ENCODE measurements around the gene TXLNG. TPM values are rescaled to one million over a fixed set of nuclear protein-coding genes. Genes with fewer than 3 reads are reported as not detected.

Gene TXLNG
- total RNA-seq, 1 donor from 2014 or later = 25.4 TPM

GRCh38 chrX:16819634-16820033 is 33.4 kb downstream of the TXLNG start:
- no peak for DNase-seq (ENCODE audit: low spot score in 2 of 2, unreplicated experiment in 2 of 2)
- no peak for TF ChIP-seq CTCF (IDR thresholded peaks at IDR 0.05; ENCODE audit: unreplicated experiment)
- Mint-ChIP-seq H3K9me3 (no peaks in the 10 kb centered on the region), H3K27ac (no peak overlapping the region), H3K4me1 (no peaks in the 10 kb centered on the region), H3K4me3 (no peak overlapping the region), H3K36me3 (peaks cover 10% of the 10 kb centered on the region), H3K27me3 (ENCODE audit: low read depth) (no peaks in the 10 kb centered on the region)

- no peak overlapping the region for H3K27ac Mint-ChIP-seq
These were observed 36.5 kb downstream of the TXLNG start for GRCh38 chrX:16822723-16823122.

GRCh38 chrX:16825264-16826035 is 39.2 kb downstream of the TXLNG start:
- no peak for DNase-seq (ENCODE audit: low spot score in 2 of 2, unreplicated experiment in 2 of 2)
- Mint-ChIP-seq H3K36me3 (peaks cover 18% of the 10 kb centered on the region), H3K4me1 (peaks cover 30% of the 10 kb centered on the region), H3K27ac (no peak overlapping the region), H3K27me3 (ENCODE audit: low read depth) (no peaks in the 10 kb centered on the region), H3K4me3 (no peak overlapping the region), H3K9me3 (no peaks in the 10 kb centered on the region)
- TF ChIP-seq CTCF (IDR thresholded peaks at IDR 0.05; ENCODE audit: unreplicated experiment) = no peak

More at GRCh38 chrX:16822723-16823122, 36.5 kb downstream of the TXLNG start:
- peaks cover 14% of the 10 kb centered on the region for H3K36me3 Mint-ChIP-seq
- TF ChIP-seq CTCF (IDR thresholded peaks at IDR 0.05; ENCODE audit: unreplicated experiment) = no peak
- H3K27me3 Mint-ChIP-seq (ENCODE audit: low read depth) = no peaks in the 10 kb centered on the region
- H3K4me1 Mint-ChIP-seq = peaks cover 6% of the 10 kb centered on the region
- H3K4me3 Mint-ChIP-seq = no peak overlapping the region
- H3K9me3 Mint-ChIP-seq = no peaks in the 10 kb centered on the region
- DNase-seq (ENCODE audit: low spot score in 2 of 2, unreplicated experiment in 2 of 2) = no peak

- Mint-ChIP-seq H3K36me3 (peaks cover 18% of the 10 kb centered on the region), H3K4me3 (no peak overlapping the region), H3K4me1 (peaks cover 30% of the 10 kb centered on the region), H3K27me3 (ENCODE audit: low read depth) (no peaks in the 10 kb centered on the region), H3K9me3 (no peaks in the 10 kb centered on the region), H3K27ac (peak overlapping the region; percentile 47)
- TF ChIP-seq CTCF (IDR thresholded peaks at IDR 0.05; ENCODE audit: unreplicated experiment) = peak; percentile 57
- no peak for DNase-seq (ENCODE audit: low spot score in 2 of 2, unreplicated experiment in 2 of 2)
These were observed 39.9 kb downstream of the TXLNG start for GRCh38 chrX:16826207-16826606.

- H3K27ac Mint-ChIP-seq = peak overlapping the region; percentile 98
- no peaks in the 10 kb centered on the region for H3K27me3 Mint-ChIP-seq (ENCODE audit: low read depth)
- peaks cover 39% of the 10 kb centered on the region for H3K4me1 Mint-ChIP-seq
- no peaks in the 10 kb centered on the region for H3K9me3 Mint-ChIP-seq
- no peak for TF ChIP-seq CTCF (IDR thresholded peaks at IDR 0.05; ENCODE audit: unreplicated experiment)
- H3K36me3 Mint-ChIP-seq = peaks cover 18% of the 10 kb centered on the region
- H3K4me3 Mint-ChIP-seq = no peak overlapping the region
- DNase-seq (ENCODE audit: low spot score in 2 of 2, unreplicated experiment in 2 of 2) = no peak
These were observed 41.0 kb downstream of the TXLNG start for GRCh38 chrX:16827225-16827624.
